Liver (tissue), 9 donors: ENCODE measurements around the gene MVB12B. TPM values are rescaled to one million over a fixed set of nuclear protein-coding genes. Genes with fewer than 3 reads are reported as not detected.

Source experiments
- DNase-seq: peaks from one replicate; pipeline ENCODE4 v3.0.0-alpha.2; 2017; ENCODE audit warnings: low spot score
- H3K27ac ChIP-seq, 2 donors: one replicate each; pipeline ENCODE4 v1.7.0; 2013; ENCODE audit warnings: inconsistent platforms in 2 of 2, low read length in 2 of 2, control low read depth in 1 of 2, low read depth in 1 of 2, mild to moderate bottlenecking in 1 of 2
- H3K27me3 ChIP-seq, 4 donors: one replicate each; pipeline versions ENCODE4 v1.6.1 to v1.7.0; 2013; ENCODE audit warnings: low read length in 3 of 4, inconsistent platforms in 1 of 4, mild to moderate bottlenecking in 1 of 4, moderate library complexity in 1 of 4; ENCODE audit not compliant: control insufficient read depth in 4 of 4, insufficient read depth in 4 of 4
- H3K36me3 ChIP-seq, 4 donors: one replicate each; pipeline versions ENCODE4 v1.6.1 to v1.7.0; 2013; ENCODE audit warnings: low read length in 3 of 4, mild to moderate bottlenecking in 3 of 4, low read depth in 1 of 4, moderate library complexity in 1 of 4; ENCODE audit not compliant: control insufficient read depth in 4 of 4, insufficient read depth in 3 of 4
- H3K4me1 ChIP-seq, 4 donors: one replicate each; pipeline versions ENCODE4 v1.6.1 to v1.7.0; 2013; ENCODE audit warnings: low read length in 3 of 4, mild to moderate bottlenecking in 3 of 4, moderate library complexity in 1 of 4; ENCODE audit not compliant: control insufficient read depth in 4 of 4, insufficient read depth in 4 of 4
- H3K4me3 ChIP-seq, 3 donors: one replicate each; pipeline versions ENCODE4 v1.6.1 to v1.7.0; 2013; ENCODE audit warnings: low read length in 3 of 3, control low read depth in 1 of 3, low read depth in 1 of 3, mild to moderate bottlenecking in 1 of 3
- H3K9ac ChIP-seq, 2 donors: one replicate each; pipeline ENCODE4 v1.7.0; 2013; ENCODE audit warnings: low read length in 2 of 2, mild to moderate bottlenecking in 2 of 2, moderate library complexity in 2 of 2, control low read depth in 1 of 2, low read depth in 1 of 2
- H3K9me3 ChIP-seq, 4 donors: one replicate each; pipeline versions ENCODE4 v1.6.1 to v1.7.0; 2013; ENCODE audit warnings: low read length in 3 of 4; ENCODE audit not compliant: control insufficient read depth in 4 of 4
- EGR1 ChIP-seq, 2 donors: IDR thresholded peaks; 2 replicates each; pipeline ENCODE4 v1.6.1; 2016 to 2018; ENCODE audit warnings: antibody characterized with exemption in 2 of 2, low read depth in 2 of 2
- FOXA1 ChIP-seq: IDR thresholded peaks from 2 replicates; pipeline ENCODE4 v1.6.1; 2016; ENCODE audit warnings: antibody characterized with exemption
- FOXA2 ChIP-seq: IDR thresholded peaks from 2 replicates; pipeline ENCODE4 v1.6.1; 2016; ENCODE audit warnings: antibody characterized with exemption
- GABPA ChIP-seq, 2 donors: IDR thresholded peaks in 1 of 2; conservative IDR thresholded peaks in 1 of 2; 2 replicates each; pipeline ENCODE4 v1.6.1; 2016; ENCODE audit warnings: antibody characterized with exemption in 2 of 2, mild to moderate bottlenecking in 1 of 2, moderate library complexity in 1 of 2
- HNF4A ChIP-seq, 2 donors: conservative IDR thresholded peaks; 2 replicates each; pipeline ENCODE4 v1.6.1; 2016; ENCODE audit warnings: antibody characterized with exemption in 2 of 2, mild to moderate bottlenecking in 2 of 2
- HNF4G ChIP-seq: IDR thresholded peaks from 2 replicates; pipeline ENCODE4 v1.6.1; 2016; ENCODE audit warnings: antibody characterized with exemption
- JUND ChIP-seq, 2 donors: IDR thresholded peaks; 2 replicates each; pipeline ENCODE4 v1.6.1; 2016; ENCODE audit warnings: antibody characterized with exemption in 2 of 2
- NR2F2 ChIP-seq: IDR thresholded peaks from 2 replicates; pipeline ENCODE4 v1.6.1; 2016; ENCODE audit warnings: antibody characterized with exemption
- RAD21 ChIP-seq, 2 donors: IDR thresholded peaks; 2 replicates each; pipeline ENCODE4 v1.6.1; 2016; ENCODE audit warnings: antibody characterized with exemption in 2 of 2, mild to moderate bottlenecking in 2 of 2
- RXRA ChIP-seq, 2 donors: IDR thresholded peaks; 2 replicates each; pipeline ENCODE4 v1.6.1; 2017 to 2018; ENCODE audit warnings: antibody characterized with exemption in 2 of 2, mild to moderate bottlenecking in 1 of 2
- SP1 ChIP-seq: IDR thresholded peaks from 2 replicates; pipeline ENCODE4 v1.6.1; 2018; ENCODE audit warnings: antibody characterized with exemption, mild to moderate bottlenecking
- TAF1 ChIP-seq: conservative IDR thresholded peaks from 2 replicates; pipeline ENCODE4 v1.6.1; 2016; ENCODE audit warnings: antibody characterized with exemption, mild to moderate bottlenecking
- YY1 ChIP-seq: IDR thresholded peaks from 2 replicates; pipeline ENCODE4 v1.6.1; 2016; ENCODE audit warnings: antibody characterized with exemption, mild to moderate bottlenecking
- WGBS: extraction: QIAGEN DNeasy Blood & Tissue Kit; methylation state at CpG from one replicate; pipeline ENCODE4 v1.1.7; 2013; 5-methylcytosine and 5-hydroxymethylcytosine counted together
- polyA plus RNA-seq, 2 donors: library from polyadenylated mRNA; stranded (reverse) in 1 of 2; unstranded in 1 of 2; fragments of 200-250 nt in 1 of 2; fragments of >200 nt in 1 of 2; fragmentation: Nextera tagmentation in 1 of 2; extraction: Ambion mirVana in 1 of 2; gene quantifications; one replicate each; pipeline versions ENCODE4 v1.2.1 to v1.2.3, GENCODE V29; 2013 to 2015
- total RNA-seq, 2 donors: library from RNA; depleted of rRNA; stranded (reverse); fragments of >200 nt; gene quantifications; one replicate each; pipeline ENCODE4 v1.2.3, GENCODE V29; 2014
- TF ChIP-seq, protein P1 (sequence below): IDR thresholded peaks from 2 replicates; pipeline ENCODE4 v1.6.1; 2016; ENCODE audit warnings: antibody characterized with exemption
- TF ChIP-seq, protein P2 (sequence below): IDR thresholded peaks from 2 replicates; pipeline ENCODE4 v1.6.1; 2016; ENCODE audit warnings: antibody characterized with exemption, mild to moderate bottlenecking
- TF ChIP-seq, protein P3 (sequence below): fragments of 150-350 bp; IDR thresholded peaks from 2 replicates; pipeline ENCODE4 v1.5.1; 2017; ENCODE audit warnings: improper control_type of control experiment, low read depth, low read length; ENCODE audit not compliant: missing input control
- TF ChIP-seq, protein P4 (sequence below): IDR thresholded peaks from 2 replicates; pipeline ENCODE4 v1.6.1; 2016; ENCODE audit warnings: antibody characterized with exemption
- TF ChIP-seq, protein P5 (sequence below): IDR thresholded peaks from 2 replicates; pipeline ENCODE4 v1.6.1; 2016; ENCODE audit warnings: antibody characterized with exemption
- donor health status: healthy.
- donor health status: healthy.
- donor health status: healthy.
- donor health status: healthy.
- donor health status: healthy.

Gene MVB12B
- total and polyA plus RNA-seq, 4 donors, result 5.3 to 12.4 (median 8.4) TPM

DNA sequence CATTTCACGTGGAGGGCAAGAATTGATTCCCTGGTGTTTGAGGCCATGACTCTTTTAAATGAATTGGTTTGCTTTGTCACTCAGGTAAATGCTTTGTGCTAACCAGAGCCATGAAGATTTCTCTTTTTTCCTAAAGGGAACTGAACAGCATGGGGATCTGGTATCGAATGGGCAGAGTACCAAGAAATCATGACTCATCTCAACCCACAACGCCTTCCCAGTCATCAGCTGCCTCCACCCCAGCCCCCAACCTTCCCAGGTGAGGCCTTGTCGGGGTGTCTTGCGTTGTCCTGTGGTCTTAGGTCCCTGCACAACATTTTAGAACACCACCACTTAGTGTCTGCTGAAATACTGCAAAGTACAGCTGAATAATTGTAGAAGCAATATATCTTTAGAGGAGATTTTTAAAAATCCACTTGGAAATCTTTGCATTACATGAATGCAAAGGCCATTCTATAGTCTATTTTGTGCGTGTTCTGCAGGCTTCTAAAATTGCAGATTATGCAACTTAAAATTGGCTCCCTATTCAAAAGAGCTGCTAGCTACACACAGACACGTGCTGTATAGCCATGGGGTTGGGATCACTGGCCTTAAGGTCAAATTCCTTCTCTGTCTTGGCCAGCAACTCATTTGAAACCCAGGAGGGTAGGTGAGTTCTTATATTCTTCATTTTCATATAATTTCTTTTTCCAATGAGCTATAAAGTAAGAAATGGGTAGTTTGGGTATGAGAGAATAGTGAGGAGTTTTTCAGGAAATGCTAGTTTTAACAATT, 69.0 kb downstream of the MVB12B start:
- Histone ChIP-seq H3K9me3 (no peaks in the 10 kb centered on the region), H3K4me1 (peaks cover 6 to 38% (median 30%) of the 10 kb centered on the region in 4 donors), H3K27ac (no peak overlapping the region), H3K27me3 (no peaks in the 10 kb centered on the region), H3K4me3 (no peak overlapping the region), H3K36me3 (peaks cover 0 to 9% (median 2%) of the 10 kb centered on the region in 4 donors), H3K9ac (no peak overlapping the region)
- WGBS, result 48% methylated on average over 7 of the region's 7 CpGs
- TF ChIP-seq FOXA2, result no peak
- TF ChIP-seq HNF4G, result peak; percentile 58
- TF ChIP-seq FOXA1, result no peak
- TF ChIP-seq, protein P1, sequence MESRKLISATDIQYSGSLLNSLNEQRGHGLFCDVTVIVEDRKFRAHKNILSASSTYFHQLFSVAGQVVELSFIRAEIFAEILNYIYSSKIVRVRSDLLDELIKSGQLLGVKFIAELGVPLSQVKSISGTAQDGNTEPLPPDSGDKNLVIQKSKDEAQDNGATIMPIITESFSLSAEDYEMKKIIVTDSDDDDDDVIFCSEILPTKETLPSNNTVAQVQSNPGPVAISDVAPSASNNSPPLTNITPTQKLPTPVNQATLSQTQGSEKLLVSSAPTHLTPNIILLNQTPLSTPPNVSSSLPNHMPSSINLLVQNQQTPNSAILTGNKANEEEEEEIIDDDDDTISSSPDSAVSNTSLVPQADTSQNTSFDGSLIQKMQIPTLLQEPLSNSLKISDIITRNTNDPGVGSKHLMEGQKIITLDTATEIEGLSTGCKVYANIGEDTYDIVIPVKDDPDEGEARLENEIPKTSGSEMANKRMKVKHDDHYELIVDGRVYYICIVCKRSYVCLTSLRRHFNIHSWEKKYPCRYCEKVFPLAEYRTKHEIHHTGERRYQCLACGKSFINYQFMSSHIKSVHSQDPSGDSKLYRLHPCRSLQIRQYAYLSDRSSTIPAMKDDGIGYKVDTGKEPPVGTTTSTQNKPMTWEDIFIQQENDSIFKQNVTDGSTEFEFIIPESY, result no peak
- peak; percentile 48 for TF ChIP-seq SP1
- TF ChIP-seq JUND (IDR thresholded peaks at IDR 0.05), result peak; percentile 20 to 76
- peak; percentile 99 to 100 for TF ChIP-seq RXRA (IDR thresholded peaks at IDR 0.05)
- TF ChIP-seq GABPA (IDR thresholded peaks at IDR 0.05 in 1 of 2, conservative IDR thresholded peaks at IDR 0.05 in 1 of 2), result no peak
- TF ChIP-seq NR2F2, result peak; percentile 45
- TF ChIP-seq, protein P2, sequence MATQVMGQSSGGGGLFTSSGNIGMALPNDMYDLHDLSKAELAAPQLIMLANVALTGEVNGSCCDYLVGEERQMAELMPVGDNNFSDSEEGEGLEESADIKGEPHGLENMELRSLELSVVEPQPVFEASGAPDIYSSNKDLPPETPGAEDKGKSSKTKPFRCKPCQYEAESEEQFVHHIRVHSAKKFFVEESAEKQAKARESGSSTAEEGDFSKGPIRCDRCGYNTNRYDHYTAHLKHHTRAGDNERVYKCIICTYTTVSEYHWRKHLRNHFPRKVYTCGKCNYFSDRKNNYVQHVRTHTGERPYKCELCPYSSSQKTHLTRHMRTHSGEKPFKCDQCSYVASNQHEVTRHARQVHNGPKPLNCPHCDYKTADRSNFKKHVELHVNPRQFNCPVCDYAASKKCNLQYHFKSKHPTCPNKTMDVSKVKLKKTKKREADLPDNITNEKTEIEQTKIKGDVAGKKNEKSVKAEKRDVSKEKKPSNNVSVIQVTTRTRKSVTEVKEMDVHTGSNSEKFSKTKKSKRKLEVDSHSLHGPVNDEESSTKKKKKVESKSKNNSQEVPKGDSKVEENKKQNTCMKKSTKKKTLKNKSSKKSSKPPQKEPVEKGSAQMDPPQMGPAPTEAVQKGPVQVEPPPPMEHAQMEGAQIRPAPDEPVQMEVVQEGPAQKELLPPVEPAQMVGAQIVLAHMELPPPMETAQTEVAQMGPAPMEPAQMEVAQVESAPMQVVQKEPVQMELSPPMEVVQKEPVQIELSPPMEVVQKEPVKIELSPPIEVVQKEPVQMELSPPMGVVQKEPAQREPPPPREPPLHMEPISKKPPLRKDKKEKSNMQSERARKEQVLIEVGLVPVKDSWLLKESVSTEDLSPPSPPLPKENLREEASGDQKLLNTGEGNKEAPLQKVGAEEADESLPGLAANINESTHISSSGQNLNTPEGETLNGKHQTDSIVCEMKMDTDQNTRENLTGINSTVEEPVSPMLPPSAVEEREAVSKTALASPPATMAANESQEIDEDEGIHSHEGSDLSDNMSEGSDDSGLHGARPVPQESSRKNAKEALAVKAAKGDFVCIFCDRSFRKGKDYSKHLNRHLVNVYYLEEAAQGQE, result no peak
- TF ChIP-seq, protein P3, sequence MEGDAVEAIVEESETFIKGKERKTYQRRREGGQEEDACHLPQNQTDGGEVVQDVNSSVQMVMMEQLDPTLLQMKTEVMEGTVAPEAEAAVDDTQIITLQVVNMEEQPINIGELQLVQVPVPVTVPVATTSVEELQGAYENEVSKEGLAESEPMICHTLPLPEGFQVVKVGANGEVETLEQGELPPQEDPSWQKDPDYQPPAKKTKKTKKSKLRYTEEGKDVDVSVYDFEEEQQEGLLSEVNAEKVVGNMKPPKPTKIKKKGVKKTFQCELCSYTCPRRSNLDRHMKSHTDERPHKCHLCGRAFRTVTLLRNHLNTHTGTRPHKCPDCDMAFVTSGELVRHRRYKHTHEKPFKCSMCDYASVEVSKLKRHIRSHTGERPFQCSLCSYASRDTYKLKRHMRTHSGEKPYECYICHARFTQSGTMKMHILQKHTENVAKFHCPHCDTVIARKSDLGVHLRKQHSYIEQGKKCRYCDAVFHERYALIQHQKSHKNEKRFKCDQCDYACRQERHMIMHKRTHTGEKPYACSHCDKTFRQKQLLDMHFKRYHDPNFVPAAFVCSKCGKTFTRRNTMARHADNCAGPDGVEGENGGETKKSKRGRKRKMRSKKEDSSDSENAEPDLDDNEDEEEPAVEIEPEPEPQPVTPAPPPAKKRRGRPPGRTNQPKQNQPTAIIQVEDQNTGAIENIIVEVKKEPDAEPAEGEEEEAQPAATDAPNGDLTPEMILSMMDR, result no peak
- TF ChIP-seq YY1, result no peak
- TF ChIP-seq, protein P4, sequence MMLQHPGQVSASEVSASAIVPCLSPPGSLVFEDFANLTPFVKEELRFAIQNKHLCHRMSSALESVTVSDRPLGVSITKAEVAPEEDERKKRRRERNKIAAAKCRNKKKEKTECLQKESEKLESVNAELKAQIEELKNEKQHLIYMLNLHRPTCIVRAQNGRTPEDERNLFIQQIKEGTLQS, result peak; percentile 35
- peak; percentile 92 to 97 for TF ChIP-seq HNF4A (conservative IDR thresholded peaks at IDR 0.05)
- TF ChIP-seq EGR1 (IDR thresholded peaks at IDR 0.05; ENCODE audit: low read depth in 2 of 2), result peak in 1 of 2 donors; percentile 25
- TF ChIP-seq, protein P5, sequence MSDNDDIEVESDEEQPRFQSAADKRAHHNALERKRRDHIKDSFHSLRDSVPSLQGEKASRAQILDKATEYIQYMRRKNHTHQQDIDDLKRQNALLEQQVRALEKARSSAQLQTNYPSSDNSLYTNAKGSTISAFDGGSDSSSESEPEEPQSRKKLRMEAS, result no peak
- no peak for TF ChIP-seq TAF1
- peak; percentile 28 to 50 for TF ChIP-seq RAD21 (IDR thresholded peaks at IDR 0.05)
- DNase-seq, result no peak
